HepG2 (cell line): ENCODE measurements around the gene RAP1A. TPM values are rescaled to one million over a fixed set of nuclear protein-coding genes. Genes with fewer than 3 reads are reported as not detected.

Source experiments
- ATAC-seq: fragments of 200-7000 bp; cut with Tn5 transposase; 3 replicates; pipeline ENCODE4 v1.9.1; 2020; ENCODE audit warnings: mild to moderate bottlenecking, moderate library complexity
- BruUV-seq: library from RNA; stranded (reverse); fragments of 400-500 nt; replicated peaks from 2 replicates; lab custom pipeline; 2021; lab: Mats Ljungman, UMichigan
- CTCF ChIA-PET: fragments of 300-600 bp; formaldehyde crosslinking; extraction: SDS; loops from one replicate; lab custom pipeline; 2021; ENCODE audit warnings: low total read pairs, inconsistent platforms, low intra/inter-chr PET ratio; lab: Yijun Ruan, JAX
- POLR2A ChIA-PET: fragments of 350-600 bp; sonication (Branson Sonifier 250); formaldehyde crosslinking; loops from one replicate; lab custom pipeline; 2020; ENCODE audit warnings: antibody characterized with exemption, inconsistent platforms; lab: Yijun Ruan, JAX
- DNase-seq: peaks from one replicate; pipeline ENCODE4 v3.0.0-alpha.2; 2015; ENCODE audit warnings: low spot score
- FAIRE-seq: peaks from 3 replicates; lab custom pipeline; 2011; peaks lifted over from hg19 to GRCh38; lab: Jason Lieb, UNC
- H2AFZ ChIP-seq: one replicate; pipeline ENCODE4 v1.6.1; 2011; ENCODE audit warnings: low read length, inconsistent platforms
- H3K27ac ChIP-seq: fragments of 300-600 bp; 3 replicates; pipeline ENCODE4 v1.8.0; 2011; ENCODE audit warnings: mixed run types, mild to moderate bottlenecking, mixed read lengths, low read length, inconsistent platforms; ENCODE audit not compliant: insufficient read depth; ENCODE audit errors: extremely low read length
- H3K27me3 ChIP-seq, 2 experiments: fragments of 200-600 bp in 1 of 2; 2 replicates in 1 of 2; 3 replicates in 1 of 2; pipeline versions ENCODE4 v1.6.0 to v1.8.0; 2011; ENCODE audit warnings: low read length in 2 of 2, mild to moderate bottlenecking in 2 of 2, moderate library complexity in 2 of 2, inconsistent platforms in 1 of 2; ENCODE audit not compliant: insufficient read depth in 2 of 2, control insufficient read depth in 1 of 2
- H3K36me3 ChIP-seq, 2 experiments: fragments of 200-600 bp in 1 of 2; replicated peaks in 1 of 2; 2 replicates in 1 of 2; 3 replicates in 1 of 2; pipeline versions ENCODE4 v1.5.1 to v1.8.0; 2011; ENCODE audit warnings: low read length in 2 of 2, inconsistent platforms in 1 of 2; ENCODE audit not compliant: insufficient read depth in 2 of 2, control insufficient read depth in 1 of 2
- H3K4me1 ChIP-seq: 2 replicates; pipeline ENCODE4 v1.5.1; 2012; ENCODE audit warnings: low read length, inconsistent platforms; ENCODE audit not compliant: insufficient read depth
- H3K4me2 ChIP-seq: 2 replicates; pipeline ENCODE4 v1.6.0; 2011; ENCODE audit warnings: low read depth, low read length, inconsistent platforms
- H3K4me3 ChIP-seq, 3 experiments: fragments of 200-600 bp in 1 of 3; sonication (generic), shearing (Covaris generic) in 1 of 3; replicated peaks in 1 of 3; 2 replicates each; pipeline ENCODE4 v1.5.1; 2011 to 2016; ENCODE audit warnings: low read length in 3 of 3, inconsistent platforms in 2 of 3, low read depth in 2 of 3, mild to moderate bottlenecking in 2 of 3, control low read depth in 1 of 3, mixed read lengths in 1 of 3; ENCODE audit not compliant: insufficient read depth in 1 of 3
- H3K79me2 ChIP-seq: one replicate; pipeline ENCODE4 v1.6.1; 2011; ENCODE audit warnings: low read length, inconsistent platforms; ENCODE audit not compliant: insufficient read depth
- H3K9ac ChIP-seq: 2 replicates; pipeline ENCODE4 v1.6.0; 2011; ENCODE audit warnings: mild to moderate bottlenecking, low read depth, low read length, inconsistent platforms; ENCODE audit not compliant: insufficient read depth
- H3K9me3 ChIP-seq: 2 replicates; pipeline ENCODE4 v1.5.1; 2012; ENCODE audit warnings: mild to moderate bottlenecking, low read length
- H4K20me1 ChIP-seq: 2 replicates; pipeline ENCODE4 v1.6.0; 2011; ENCODE audit warnings: inconsistent platforms, mild to moderate bottlenecking, low read length, moderate library complexity; ENCODE audit not compliant: insufficient read depth
- AKNA ChIP-seq: sonication (generic); formaldehyde crosslinking; IDR thresholded peaks from 2 replicates; pipeline ENCODE4 v1.4.0; 2020; ENCODE audit warnings: missing genetic modification reagents, borderline replicate concordance
- CHCHD3 ChIP-seq: sonication (generic); formaldehyde crosslinking; IDR thresholded peaks from 2 replicates; pipeline ENCODE4 v1.8.0; 2022; ENCODE audit warnings: mild to moderate bottlenecking, missing genetic modification reagents, moderate library complexity
- MBNL3 ChIP-seq: fragments of 250-450 bp; sonication (Bioruptor Pico); conservative IDR thresholded peaks from 2 replicates; pipeline ENCODE4 v1.8.0; 2022; ENCODE audit warnings: mild to moderate bottlenecking, inconsistent platforms
- MED1 ChIP-seq: sonication (generic); formaldehyde crosslinking; IDR thresholded peaks from 2 replicates; pipeline ENCODE4 v1.4.0; 2020; ENCODE audit warnings: missing genetic modification reagents
- SALL1 ChIP-seq: sonication (generic); formaldehyde crosslinking; IDR thresholded peaks from 2 replicates; pipeline ENCODE4 v1.8.0; 2022; ENCODE audit warnings: mild to moderate bottlenecking, missing genetic modification reagents
- TFDP1 ChIP-seq: IDR thresholded peaks from 2 replicates; pipeline ENCODE4 v1.6.1; 2016; ENCODE audit warnings: missing compliant biosample characterization, missing genetic modification reagents, borderline replicate concordance
- TGIF2 ChIP-seq: IDR thresholded peaks from 2 replicates; pipeline ENCODE4 v1.6.1; 2016; ENCODE audit warnings: control low read depth, missing compliant biosample characterization
- ZNF652 ChIP-seq: IDR thresholded peaks from 2 replicates; pipeline ENCODE4 v1.6.1; 2016; ENCODE audit warnings: low read depth, borderline replicate concordance
- ZNF839 ChIP-seq: sonication (generic); formaldehyde crosslinking; IDR thresholded peaks from 2 replicates; pipeline ENCODE4 v1.4.0; 2020; ENCODE audit warnings: missing genetic modification reagents, mild to moderate bottlenecking, borderline replicate concordance
- ZNF891 ChIP-seq: sonication (generic); formaldehyde crosslinking; IDR thresholded peaks from 2 replicates; pipeline ENCODE4 v1.5.0; 2020; ENCODE audit warnings: mild to moderate bottlenecking, missing genetic modification reagents
- ZSCAN31 ChIP-seq: sonication (generic); formaldehyde crosslinking; IDR thresholded peaks from 2 replicates; pipeline ENCODE4 v1.5.0; 2020; ENCODE audit warnings: low read depth, mild to moderate bottlenecking, missing genetic modification reagents
- WGBS: methylation state at CpG from one replicate; pipeline ENCODE4 v1.1.6; 2017; ENCODE audit warnings: low lambda C conversion rate; 5-methylcytosine and 5-hydroxymethylcytosine counted together
- in situ Hi-C: cut with HindIII; loops from 2 replicates; pipeline ENCODE4 v1.10.0; 2017; ENCODE audit warnings: low pct_unique_long_range_greater_than_20kb; ENCODE audit not compliant: extremely low pct_ligation_motif_present
- intact Hi-C: fragments of 100-400 bp; cut with micrococcal nuclease; formaldehyde crosslinking; loops from one replicate; pipeline ENCODE4 v1.10.0; 2022; ENCODE audit not compliant: unreplicated experiment
- polyA plus RNA-seq, 8 experiments: library from polyadenylated mRNA; depleted of rRNA in 3 of 8; stranded (reverse) in 7 of 8; unstranded in 1 of 8; fragments of >200 nt; fragmentation: Illumina TruSeq in 4 of 8; extraction: Trizol in 4 of 8; gene quantifications; 2 replicates each; pipeline versions ENCODE4 v1.2.1 to v1.2.3, GENCODE V29; 2011 to 2016; ENCODE audit warnings: low read depth in 4 of 8, missing spikeins in 1 of 8, mixed read lengths in 1 of 8; ENCODE audit not compliant: insufficient read depth in 1 of 8
- total RNA-seq, 5 experiments: library from RNA; depleted of rRNA; stranded (reverse); fragments of >200 nt; fragmentation: Illumina TruSeq; extraction: Trizol; gene quantifications; 2 replicates each; pipeline ENCODE4 v1.2.3, GENCODE V29; 2016; ENCODE audit warnings: low read depth in 1 of 5
- TF ChIP-seq, protein P1 (sequence below): sonication (generic); formaldehyde crosslinking; IDR thresholded peaks from 2 replicates; pipeline ENCODE4 v1.4.0; 2020; ENCODE audit warnings: missing genetic modification reagents, borderline replicate concordance
- TF ChIP-seq, protein P2 (sequence below): sonication (generic); formaldehyde crosslinking; IDR thresholded peaks from 2 replicates; pipeline ENCODE4 v1.4.0; 2020; ENCODE audit warnings: mild to moderate bottlenecking, missing genetic modification reagents

Gene RAP1A
- total and polyA plus RNA-seq, 2 of the 13 experiments (the other 11 are each of a cell fraction or from before 2014, with no cell fraction given): 19.0 to 20.7 TPM

DNA sequence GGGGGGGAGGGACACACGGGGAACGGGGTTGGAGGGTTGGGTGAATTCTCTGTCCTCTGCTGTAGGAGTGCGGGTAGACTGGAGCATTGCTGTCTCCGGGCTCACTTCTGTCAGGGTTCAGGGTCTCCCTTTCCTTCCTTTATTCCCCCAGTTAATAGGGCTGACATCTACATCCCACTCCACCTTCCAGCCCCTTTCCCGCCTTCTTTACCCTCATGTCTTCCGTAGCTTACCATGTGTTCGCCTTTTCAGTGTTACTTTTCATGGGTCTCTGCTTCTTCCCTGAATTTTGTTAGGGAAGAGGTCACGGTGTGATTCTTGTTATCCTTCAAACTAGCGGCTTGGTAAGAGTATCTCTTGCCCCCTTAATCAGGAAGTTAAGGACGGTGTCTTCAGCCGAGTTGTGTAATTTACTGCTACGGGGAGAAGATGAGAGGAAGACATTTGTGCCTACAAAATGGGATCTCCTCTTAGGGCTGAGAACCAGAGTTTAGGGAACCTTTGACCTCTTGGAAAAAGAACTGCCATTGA lies 917 bp downstream of the RAP1A start:
- Histone ChIP-seq H3K9me3 (no peaks in the 10 kb centered on the region), H4K20me1 (peaks cover 7% of the 10 kb centered on the region), H3K4me2 (peak overlapping the region; percentile 97), H3K27ac (peak overlapping the region; percentile 70), H3K4me3 (peak overlapping the region; percentile 83 to 93 (median 92)), H3K79me2 (peaks cover 53% of the 10 kb centered on the region), H3K9ac (peak overlapping the region; percentile 90), H3K36me3 (no peaks in the 10 kb centered on the region; a peak in 1 of 5 replicates), H3K4me1 (peaks cover 48% of the 10 kb centered on the region), H2AFZ (no peak overlapping the region), H3K27me3 (no peaks in the 10 kb centered on the region)
- ATAC-seq (peak; percentile 58), DNase-seq (no peak), FAIRE-seq (no peak)
- WGBS: 3% methylated on average over 12 of the region's 12 CpGs
- intact Hi-C loops (loop anchor here (2.0 kb wide), 1 partner anchor 112 kb away; no protein-coding TSS in a partner anchor), in situ Hi-C loops (loop anchor here (10.0 kb wide), 1 partner anchor 116 kb away; the partner anchor contains the start of genes ADORA3 and TMIGD3)
- ChIA-PET POLR2A (interaction anchor here (2.5 kb wide), 1 partner anchor 113 kb away, joined by 21 read pairs; no protein-coding TSS in a partner anchor), CTCF (no interaction called here)
- no TSS peak for BruUV-seq
- TF ChIP-seq, protein P1, sequence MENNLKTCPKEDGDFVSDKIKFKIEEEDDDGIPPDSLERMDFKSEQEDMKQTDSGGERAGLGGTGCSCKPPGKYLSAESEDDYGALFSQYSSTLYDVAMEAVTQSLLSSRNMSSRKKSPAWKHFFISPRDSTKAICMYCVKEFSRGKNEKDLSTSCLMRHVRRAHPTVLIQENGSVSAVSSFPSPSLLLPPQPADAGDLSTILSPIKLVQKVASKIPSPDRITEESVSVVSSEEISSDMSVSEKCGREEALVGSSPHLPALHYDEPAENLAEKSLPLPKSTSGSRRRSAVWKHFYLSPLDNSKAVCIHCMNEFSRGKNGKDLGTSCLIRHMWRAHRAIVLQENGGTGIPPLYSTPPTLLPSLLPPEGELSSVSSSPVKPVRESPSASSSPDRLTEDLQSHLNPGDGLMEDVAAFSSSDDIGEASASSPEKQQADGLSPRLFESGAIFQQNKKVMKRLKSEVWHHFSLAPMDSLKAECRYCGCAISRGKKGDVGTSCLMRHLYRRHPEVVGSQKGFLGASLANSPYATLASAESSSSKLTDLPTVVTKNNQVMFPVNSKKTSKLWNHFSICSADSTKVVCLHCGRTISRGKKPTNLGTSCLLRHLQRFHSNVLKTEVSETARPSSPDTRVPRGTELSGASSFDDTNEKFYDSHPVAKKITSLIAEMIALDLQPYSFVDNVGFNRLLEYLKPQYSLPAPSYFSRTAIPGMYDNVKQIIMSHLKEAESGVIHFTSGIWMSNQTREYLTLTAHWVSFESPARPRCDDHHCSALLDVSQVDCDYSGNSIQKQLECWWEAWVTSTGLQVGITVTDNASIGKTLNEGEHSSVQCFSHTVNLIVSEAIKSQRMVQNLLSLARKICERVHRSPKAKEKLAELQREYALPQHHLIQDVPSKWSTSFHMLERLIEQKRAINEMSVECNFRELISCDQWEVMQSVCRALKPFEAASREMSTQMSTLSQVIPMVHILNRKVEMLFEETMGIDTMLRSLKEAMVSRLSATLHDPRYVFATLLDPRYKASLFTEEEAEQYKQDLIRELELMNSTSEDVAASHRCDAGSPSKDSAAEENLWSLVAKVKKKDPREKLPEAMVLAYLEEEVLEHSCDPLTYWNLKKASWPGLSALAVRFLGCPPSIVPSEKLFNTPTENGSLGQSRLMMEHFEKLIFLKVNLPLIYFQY (CRISPR knock-in tag): no peak
- TF ChIP-seq TFDP1 (CRISPR knock-in tag) (peak; percentile 51; the same call in 1 of the 2 replicates), AKNA (no peak), SALL1 (CRISPR knock-in tag) (no peak), ZSCAN31 (CRISPR knock-in tag) (no peak), MED1 (no peak), TGIF2 (CRISPR knock-in tag) (0 out of 2 replicates have a peak, but pooled peaks have one; percentile 50), CHCHD3 (CRISPR knock-in tag) (no peak), ZNF652 (CRISPR knock-in tag) (no peak), ZNF891 (CRISPR knock-in tag) (no peak), MBNL3 (CRISPR knock-in tag) (no peak), ZNF839 (CRISPR knock-in tag) (no peak)
- TF ChIP-seq, protein P2, sequence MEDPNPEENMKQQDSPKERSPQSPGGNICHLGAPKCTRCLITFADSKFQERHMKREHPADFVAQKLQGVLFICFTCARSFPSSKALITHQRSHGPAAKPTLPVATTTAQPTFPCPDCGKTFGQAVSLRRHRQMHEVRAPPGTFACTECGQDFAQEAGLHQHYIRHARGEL (CRISPR knock-in tag): no peak
